Measurements from ENCODE around the gene FAM124B. TPM values are rescaled to one million over a fixed set of nuclear protein-coding genes. Genes with fewer than 3 reads are reported as not detected.

Gene FAM124B
- total and polyA plus RNA-seq, 2 donors (not counting 1 experiment from before 2014, with no cell fraction given): 0.13 to 0.34 TPM

- Mint-ChIP-seq H3K4me1 (no peaks in the 10 kb centered on the region), H3K27me3 (peaks cover 26% of the 10 kb centered on the region), H3K4me3 (no peak overlapping the region), H3K27ac (no peak overlapping the region), H3K9me3 (ENCODE audit: insufficient read depth) (peaks cover 2% of the 10 kb centered on the region)
- no peaks in the 10 kb centered on the region for H4K20me1 ChIP-seq (ENCODE audit: control insufficient read depth, insufficient read depth, low read length, poor library complexity, severe bottlenecking)
- no peaks in the 10 kb centered on the region for H3K36me3 ChIP-seq (replicated peaks in 1 of 2; ENCODE audit: control extremely low read depth in 1 of 2, control insufficient read depth in 1 of 2, extremely low read depth in 1 of 2, insufficient read depth in 2 of 2, low read length in 1 of 2)
- H3K4me3 ChIP-seq (ENCODE audit: control extremely low read depth in 1 of 5, extremely low read depth in 1 of 5, insufficient read depth in 1 of 5, low read depth in 2 of 5, low read length in 4 of 5): no peak overlapping the region
- DNase-seq (no peak), ATAC-seq (ENCODE audit: low read depth) (no peak)
- H3K79me2 ChIP-seq (ENCODE audit: control insufficient read depth, insufficient read depth, low read length): no peaks in the 10 kb centered on the region
- no peak overlapping the region for H3K9ac ChIP-seq (ENCODE audit: low read length)
- H3K27me3 ChIP-seq (replicated peaks in 1 of 4; ENCODE audit: control extremely low read depth in 1 of 4, control insufficient read depth in 3 of 4, insufficient read depth in 4 of 4, low read length in 3 of 4): no peaks in the 10 kb centered on the region
- no peak overlapping the region for H3K27ac ChIP-seq (ENCODE audit: low read length in 2 of 2)
- ChIA-PET POLR2A (no interaction called here), CTCF (no interaction called here)
- H3K9me3 ChIP-seq (ENCODE audit: control extremely low read depth in 1 of 3, control insufficient read depth in 2 of 3, insufficient read depth in 1 of 3, low read length in 2 of 3): peaks cover 0 to 7% (median 4%) of the 10 kb centered on the region in 3 donors
- intact Hi-C loops (cut with micrococcal nuclease): no loop called here
- H3K4me2 ChIP-seq (replicated peaks; ENCODE audit: low read depth, low read length, poor library complexity, severe bottlenecking): no peak overlapping the region
- no peak overlapping the region for H2AFZ ChIP-seq (ENCODE audit: insufficient read depth, low read depth, low read length, poor library complexity, severe bottlenecking)
- no peaks in the 10 kb centered on the region for H3K4me1 ChIP-seq (ENCODE audit: control insufficient read depth in 2 of 2, insufficient read depth in 2 of 2, low read length in 2 of 2)
- TF ChIP-seq EZH2 (IDR thresholded peaks at IDR 0.05; ENCODE audit: borderline replicate concordance, insufficient read depth, low read depth, low read length, poor library complexity, severe bottlenecking) (no peak), CTCF (IDR thresholded peaks at IDR 0.05) (no peak)
Observed at GRCh38 chr2:224349396-224349795, 52.5 kb downstream of the FAM124B start.

GRCh38 chr2:224347176-224348051 is 54.5 kb downstream of the FAM124B start:
- DNase-seq (no peak), ATAC-seq (ENCODE audit: low read depth) (no peak)
- Mint-ChIP-seq H3K27me3 (peaks cover 23% of the 10 kb centered on the region), H3K27ac (no peak overlapping the region), H3K4me3 (no peak overlapping the region), H3K9me3 (ENCODE audit: insufficient read depth) (peaks cover 2% of the 10 kb centered on the region), H3K4me1 (no peaks in the 10 kb centered on the region)
- no peaks in the 10 kb centered on the region for H3K79me2 ChIP-seq (ENCODE audit: control insufficient read depth, insufficient read depth, low read length)
- no peak overlapping the region for H3K4me2 ChIP-seq (replicated peaks; ENCODE audit: low read depth, low read length, poor library complexity, severe bottlenecking)
- WGBS (ENCODE audit: insufficient coverage): 88% methylated on average over 2 of the region's 4 CpGs
- ChIA-PET POLR2A (no interaction called here), CTCF (interaction anchor here (1.2 kb wide), 1 partner anchor 11 kb away, joined by 3 read pairs; no protein-coding TSS in a partner anchor)
- intact Hi-C loops (cut with micrococcal nuclease): no loop called here
- no peaks in the 10 kb centered on the region for H3K36me3 ChIP-seq (replicated peaks in 1 of 2; ENCODE audit: control extremely low read depth in 1 of 2, control insufficient read depth in 1 of 2, extremely low read depth in 1 of 2, insufficient read depth in 2 of 2, low read length in 1 of 2)
- peaks cover 0 to 7% (median 4%) of the 10 kb centered on the region in 3 donors for H3K9me3 ChIP-seq (ENCODE audit: control extremely low read depth in 1 of 3, control insufficient read depth in 2 of 3, insufficient read depth in 1 of 3, low read length in 2 of 3)
- no peaks in the 10 kb centered on the region for H4K20me1 ChIP-seq (ENCODE audit: control insufficient read depth, insufficient read depth, low read length, poor library complexity, severe bottlenecking)
- H3K27me3 ChIP-seq (replicated peaks in 1 of 4; ENCODE audit: control extremely low read depth in 1 of 4, control insufficient read depth in 3 of 4, insufficient read depth in 4 of 4, low read length in 3 of 4): no peaks in the 10 kb centered on the region
- H2AFZ ChIP-seq (ENCODE audit: insufficient read depth, low read depth, low read length, poor library complexity, severe bottlenecking): no peak overlapping the region
- no peaks in the 10 kb centered on the region for H3K4me1 ChIP-seq (ENCODE audit: control insufficient read depth in 2 of 2, insufficient read depth in 2 of 2, low read length in 2 of 2)
- H3K9ac ChIP-seq (ENCODE audit: low read length): no peak overlapping the region
- no peak for TF ChIP-seq EZH2 (IDR thresholded peaks at IDR 0.05; ENCODE audit: borderline replicate concordance, insufficient read depth, low read depth, low read length, poor library complexity, severe bottlenecking)
- no peak for TF ChIP-seq CTCF (IDR thresholded peaks at IDR 0.05)
- H3K4me3 ChIP-seq (ENCODE audit: control extremely low read depth in 1 of 5, extremely low read depth in 1 of 5, insufficient read depth in 1 of 5, low read depth in 2 of 5, low read length in 4 of 5): no peak overlapping the region
- no peak overlapping the region for H3K27ac ChIP-seq (ENCODE audit: low read length in 2 of 2)

Measured in B cell (primary cell).